ENCODE data around the gene YBEY.

Gene YBEY

DNA sequence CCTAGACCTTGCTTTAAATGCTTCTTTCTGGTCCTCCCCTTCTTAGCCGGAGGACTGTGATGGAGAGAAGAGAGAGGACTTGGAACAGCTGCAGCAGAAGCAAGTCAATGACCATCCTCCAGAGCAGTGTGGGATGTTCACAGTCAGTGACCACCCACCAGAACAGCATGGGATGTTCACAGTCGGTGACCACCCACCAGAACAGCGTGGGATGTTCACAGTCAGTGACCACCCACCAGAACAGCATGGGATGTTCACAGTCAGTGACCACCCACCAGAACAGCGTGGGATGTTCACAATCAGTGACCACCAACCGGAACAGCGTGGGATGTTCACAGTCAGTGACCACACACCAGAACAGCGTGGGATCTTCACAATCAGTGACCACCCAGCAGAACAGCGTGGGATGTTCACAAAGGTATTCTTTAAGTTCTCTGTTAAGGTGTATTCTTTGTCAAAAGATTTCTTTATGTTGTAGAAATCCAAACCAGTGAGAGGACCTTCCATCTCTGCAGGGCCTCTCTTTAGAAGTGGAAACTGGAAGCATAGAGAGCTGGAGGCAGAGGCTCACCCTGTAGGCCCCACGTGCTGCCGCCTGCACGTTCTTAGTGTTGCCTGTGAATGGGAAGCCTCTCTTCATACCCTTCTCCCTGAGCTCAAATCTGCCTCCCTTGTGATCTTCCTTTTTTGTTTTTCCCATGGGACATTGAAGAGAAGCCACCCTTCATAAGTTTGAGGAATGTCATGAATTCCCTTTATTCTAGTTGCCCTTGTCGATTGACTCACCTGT is 48.4 kb downstream of the YBEY start:
- no peak for FAIRE-seq

DNA sequence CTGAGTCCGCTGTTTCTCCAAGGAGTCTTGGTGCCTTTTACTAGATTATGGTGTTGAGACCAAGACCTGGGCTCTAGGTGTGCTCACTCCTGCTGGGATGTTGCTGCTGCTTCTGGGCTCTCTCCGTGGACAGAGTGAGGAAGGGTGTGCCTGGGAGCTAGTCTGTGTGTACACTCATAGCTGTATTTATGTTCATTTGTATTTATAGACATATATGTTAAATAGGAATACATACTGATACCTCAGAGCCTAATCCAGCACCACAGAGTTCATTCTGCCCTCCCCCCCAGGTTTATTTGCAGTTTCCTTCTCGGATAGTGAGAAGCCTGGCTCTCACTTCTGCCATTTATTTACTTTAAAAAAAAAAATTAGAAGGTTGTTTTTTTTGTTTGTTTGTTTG is 50.5 kb downstream of the YBEY start:
- FAIRE-seq: no peak

DNA sequence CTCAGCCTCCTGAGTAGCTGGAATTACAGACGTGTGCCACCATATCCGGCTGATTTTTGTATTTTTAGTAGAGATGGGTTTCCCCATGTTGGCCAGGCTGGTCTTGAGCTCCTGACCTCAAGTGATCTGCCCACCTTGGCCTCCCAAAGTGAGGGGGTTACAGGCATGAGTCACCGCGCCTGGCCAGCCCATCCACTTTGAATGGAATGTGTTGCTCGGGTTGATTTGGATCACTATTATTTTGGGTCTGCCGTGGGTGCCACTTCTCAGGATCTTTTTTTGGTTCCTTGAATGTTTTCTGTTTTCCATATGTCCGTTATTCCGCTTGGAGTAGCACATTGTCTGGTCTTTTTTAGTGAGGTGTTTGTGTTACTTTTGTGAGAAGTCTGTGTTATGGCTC is 54.9 kb downstream of the YBEY start:
- FAIRE-seq: no peak

DNA sequence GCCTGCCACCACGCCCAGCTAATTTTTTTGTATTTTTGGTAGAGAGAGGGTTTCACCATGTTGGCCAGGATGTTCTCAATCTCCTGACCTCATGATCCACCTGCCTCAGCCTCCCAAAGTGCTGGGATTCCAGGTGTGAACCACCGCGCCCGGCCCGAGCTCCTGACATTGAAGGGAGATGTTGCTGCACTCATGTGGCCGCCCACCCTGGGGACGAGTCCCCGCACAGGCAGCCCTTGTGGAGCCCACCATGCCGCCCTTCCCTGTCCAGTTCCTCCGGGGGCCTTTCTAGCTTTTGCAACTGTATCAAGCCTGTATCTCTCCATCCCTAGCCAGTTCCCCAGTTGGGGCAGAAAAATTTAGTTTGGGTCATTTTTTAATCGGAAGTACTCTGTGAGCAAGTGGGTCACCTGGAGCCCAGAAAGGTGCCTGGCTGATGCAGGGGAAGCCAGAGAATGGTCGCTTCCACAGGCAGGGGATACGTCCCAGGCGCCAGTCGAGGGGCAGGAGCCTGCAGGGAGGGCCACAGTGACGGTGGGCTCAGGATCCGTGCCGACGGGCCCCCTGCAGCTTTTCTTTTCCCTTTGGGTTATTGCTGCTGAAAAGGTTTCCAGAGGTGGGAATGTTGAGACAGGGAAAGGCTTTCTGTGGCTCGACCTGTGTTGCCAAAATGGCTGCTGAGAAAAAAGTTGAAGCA is 58.2 kb downstream of the YBEY start:
- no peak for FAIRE-seq

DNA sequence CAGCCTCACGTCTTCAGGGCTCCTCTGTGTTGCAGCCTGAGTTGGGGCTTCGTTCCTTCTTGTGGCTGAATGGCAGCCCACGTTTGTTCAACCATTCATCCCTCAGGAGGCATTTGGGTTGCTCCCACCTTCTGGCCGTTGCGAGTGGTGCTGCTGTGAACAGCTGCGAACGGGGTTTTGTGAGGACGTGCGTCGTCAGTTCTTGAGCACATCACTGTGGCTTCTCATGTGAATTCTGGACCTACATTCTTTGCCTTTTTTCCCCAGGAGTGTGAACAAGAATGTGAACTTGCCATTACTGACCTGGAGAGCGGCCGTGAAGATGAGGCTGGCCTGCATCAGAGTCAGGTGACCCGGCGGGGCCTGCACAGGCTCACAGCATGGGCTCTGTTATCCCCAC is 59.7 kb downstream of the YBEY start:
- FAIRE-seq: no peak

DNA sequence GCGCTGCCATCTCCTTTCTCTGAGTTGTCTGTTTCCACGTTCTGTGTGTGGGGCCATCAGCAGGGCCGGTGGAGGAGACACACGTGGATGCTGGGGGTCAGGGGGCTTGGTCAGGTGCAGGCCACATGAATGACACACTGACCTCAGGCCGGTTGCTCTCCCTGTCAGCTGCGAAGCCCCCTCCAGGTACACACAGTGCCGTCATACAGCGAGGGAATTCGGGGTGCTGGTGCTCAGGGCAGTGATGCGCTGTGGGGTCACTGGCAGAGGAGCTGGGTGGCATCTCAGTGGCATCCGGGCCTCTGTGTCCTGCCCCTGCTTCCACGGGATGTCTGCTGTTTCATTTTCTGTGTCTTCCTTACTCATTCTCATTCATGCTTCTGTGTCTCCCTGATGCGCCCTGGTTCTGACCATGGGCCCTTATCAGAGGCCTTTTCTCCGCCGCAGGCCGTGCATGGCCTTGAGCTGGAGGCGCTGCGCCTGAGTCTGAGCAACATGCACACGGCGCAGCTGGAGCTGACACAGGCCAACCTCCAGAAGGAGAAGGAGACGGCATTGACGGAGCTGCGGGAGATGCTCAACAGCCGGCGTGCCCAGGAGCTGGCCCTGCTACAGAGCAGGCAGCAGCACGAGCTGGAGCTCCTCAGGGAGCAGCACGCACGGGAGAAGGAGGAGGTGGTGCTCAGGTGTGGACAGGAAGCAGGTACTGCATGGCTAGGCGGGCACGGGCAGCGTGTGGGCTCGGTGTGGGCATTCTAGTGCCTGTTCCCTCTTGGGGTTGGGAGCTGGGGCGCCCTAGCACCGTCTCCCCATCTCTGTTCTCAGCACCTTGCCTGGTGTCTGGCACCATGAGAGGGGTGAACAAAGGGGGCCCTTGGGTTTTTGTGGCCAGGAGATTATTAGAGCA is 60.4 kb downstream of the YBEY start:
- no peak for FAIRE-seq

DNA sequence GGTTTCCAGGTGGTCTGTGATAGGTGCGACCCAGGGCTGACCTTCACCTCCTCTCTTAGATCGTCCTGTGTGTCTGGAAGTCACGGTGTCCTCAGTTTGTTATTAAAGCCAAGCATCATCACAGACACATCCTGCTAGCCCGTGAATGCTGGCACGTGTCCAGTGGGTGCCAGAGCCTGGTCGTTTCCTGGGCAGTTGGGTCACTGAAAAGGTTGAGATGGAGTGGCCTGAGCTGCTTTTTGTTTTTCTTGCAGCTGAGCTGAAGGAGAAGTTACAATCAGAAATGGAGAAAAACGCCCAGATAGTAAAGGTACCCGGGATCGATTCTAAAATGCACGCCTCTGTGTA is 61.0 kb downstream of the YBEY start:
- no peak for FAIRE-seq
